Mammary epithelial cell (primary cell): ENCODE measurements around the gene ZNF791.
"Not testable (repeated sequence)": the region's sequence is repeated elsewhere in the genome, so short reads cannot be mapped to it uniquely, and the experiment has no call there.

ENCODE experiments used
- EZH2 ChIP-seq: IDR thresholded peaks from 2 replicates; pipeline ENCODE4 v1.6.1; 2012; ENCODE audit warnings: low read length, inconsistent platforms, borderline replicate concordance
- TF ChIP-seq, protein P1 (sequence below), 2 donors: IDR thresholded peaks in 1 of 2; conservative IDR thresholded peaks in 1 of 2; 2 replicates each; pipeline ENCODE4 v1.5.1; 2011 to 2012; ENCODE audit warnings: inconsistent platforms in 2 of 2, low read length in 2 of 2, mild to moderate bottlenecking in 2 of 2, control low read depth in 1 of 2, low read depth in 1 of 2; ENCODE audit not compliant: insufficient read depth in 1 of 2; ENCODE audit errors: extremely low read depth in 1 of 2

- TF ChIP-seq, protein P1, sequence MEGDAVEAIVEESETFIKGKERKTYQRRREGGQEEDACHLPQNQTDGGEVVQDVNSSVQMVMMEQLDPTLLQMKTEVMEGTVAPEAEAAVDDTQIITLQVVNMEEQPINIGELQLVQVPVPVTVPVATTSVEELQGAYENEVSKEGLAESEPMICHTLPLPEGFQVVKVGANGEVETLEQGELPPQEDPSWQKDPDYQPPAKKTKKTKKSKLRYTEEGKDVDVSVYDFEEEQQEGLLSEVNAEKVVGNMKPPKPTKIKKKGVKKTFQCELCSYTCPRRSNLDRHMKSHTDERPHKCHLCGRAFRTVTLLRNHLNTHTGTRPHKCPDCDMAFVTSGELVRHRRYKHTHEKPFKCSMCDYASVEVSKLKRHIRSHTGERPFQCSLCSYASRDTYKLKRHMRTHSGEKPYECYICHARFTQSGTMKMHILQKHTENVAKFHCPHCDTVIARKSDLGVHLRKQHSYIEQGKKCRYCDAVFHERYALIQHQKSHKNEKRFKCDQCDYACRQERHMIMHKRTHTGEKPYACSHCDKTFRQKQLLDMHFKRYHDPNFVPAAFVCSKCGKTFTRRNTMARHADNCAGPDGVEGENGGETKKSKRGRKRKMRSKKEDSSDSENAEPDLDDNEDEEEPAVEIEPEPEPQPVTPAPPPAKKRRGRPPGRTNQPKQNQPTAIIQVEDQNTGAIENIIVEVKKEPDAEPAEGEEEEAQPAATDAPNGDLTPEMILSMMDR (conservative IDR thresholded peaks at IDR 0.05 in 1 of 2, IDR thresholded peaks at IDR 0.05 in 1 of 2; ENCODE audit: extremely low read depth in 1 of 2, insufficient read depth in 1 of 2, low read depth in 1 of 2, low read length in 2 of 2): not testable (repeated sequence)
- not testable (repeated sequence) for TF ChIP-seq EZH2
These were observed 67.3 kb downstream of the ZNF791 start for GRCh38 chr19:12678039-12678438.
